ENCODE measurements around the gene SERPINB6. TPM values are rescaled to one million over a fixed set of nuclear protein-coding genes. Genes with fewer than 3 reads are reported as not detected.

The SERPINB6 gene
- total and polyA plus RNA-seq, 9 of the 15 experiments (the other 6 are each of a cell fraction or from before 2014, with no cell fraction given): 86.6 to 211 (median 143) TPM

GRCh38 chr6:2931970-2932748 is 39.2 kb downstream of the SERPINB6 start (continued):
- TF ChIP-seq MYBL2 (IDR thresholded peaks at IDR 0.05; ENCODE audit: low read depth) (no peak), MYBL2 (CRISPR knock-in tag; IDR thresholded peaks at IDR 0.05; ENCODE audit: borderline replicate concordance) (no peak), DMBX1 (CRISPR knock-in tag; IDR thresholded peaks at IDR 0.05; ENCODE audit: borderline replicate concordance) (peak; percentile 96), MEIS2 (IDR thresholded peaks at IDR 0.05; ENCODE audit: partially characterized antibody) (peak; percentile 100), MAX (CRISPR knock-in tag; IDR thresholded peaks at IDR 0.05) (peak; percentile 45; the same call in 1 of the 2 replicates), BRD9 (IDR thresholded peaks at IDR 0.05; ENCODE audit: low read depth, partially characterized antibody) (peak; percentile 70), ZEB2 (IDR thresholded peaks at IDR 0.05) (peak; percentile 97), KHSRP (IDR thresholded peaks at IDR 0.05) (peak; percentile 61; the same call in 1 of the 2 replicates), U2AF2 (optimal IDR thresholded peaks at IDR 0.05; ENCODE audit: low read depth, low read length) (no peak), PCBP1 (IDR thresholded peaks at IDR 0.05; ENCODE audit: low read depth, low read length, poor library complexity, severe bottlenecking) (no peak), MAFK (IDR thresholded peaks at IDR 0.05; ENCODE audit: low read length) (peak; percentile 93), RUNX1 (IDR thresholded peaks at IDR 0.05; ENCODE audit: low read depth) (peak; percentile 32; the same call in 1 of the 2 replicates), POLR3G (IDR thresholded peaks at IDR 0.05; ENCODE audit: extremely low read depth, insufficient read length, insufficient replicate concordance) (no peak), ZNF282 (CRISPR knock-in tag; IDR thresholded peaks at IDR 0.05) (no peak), ETS1 (conservative IDR thresholded peaks at IDR 0.05; ENCODE audit: control insufficient read depth, low read depth, low read length) (peak; percentile 51; the same call in 1 of the 2 replicates), ZBED1 (IDR thresholded peaks at IDR 0.05) (peak; percentile 92), GTF3C2 (IDR thresholded peaks at IDR 0.05; ENCODE audit: borderline replicate concordance, extremely low read depth, insufficient read length) (no peak), POLR2AphosphoS2 (IDR thresholded peaks at IDR 0.05; ENCODE audit: low read length) (no peak), GTF2F1 (IDR thresholded peaks at IDR 0.05; ENCODE audit: low read depth, low read length) (peak; percentile 53; the same call in 1 of the 2 replicates), ZNF699 (CRISPR knock-in tag; IDR thresholded peaks at IDR 0.05; ENCODE audit: insufficient replicate concordance) (no peak), CBX2 (IDR thresholded peaks at IDR 0.05; ENCODE audit: insufficient read depth, low read length, poor library complexity, severe bottlenecking) (no peak), ZNF263 (CRISPR knock-in tag; IDR thresholded peaks at IDR 0.05; ENCODE audit: borderline replicate concordance) (peak; percentile 77; the same call in 1 of the 2 replicates), ZNF707 (CRISPR knock-in tag; conservative IDR thresholded peaks at IDR 0.05) (no peak)

Measured in K562 (cell line).